ENCODE data around the gene COL8A2. TPM values are rescaled to one million over a fixed set of nuclear protein-coding genes. Genes with fewer than 3 reads are reported as not detected.

COL8A2 gene
- total and polyA plus RNA-seq, 2 donors (not counting 3 experiments of a cell fraction or from before 2014, with no cell fraction given): 1.2 to 1.3 TPM

GRCh38 chr1:36112823-36113222 is 12.2 kb downstream of the COL8A2 start:
- FAIRE-seq: no peak
- dilution Hi-C loops (cut with MboI; ENCODE audit: extremely low pct_ligation_motif_present, low sequenced_read_pairs) (no loop called here), intact Hi-C loops (cut with micrococcal nuclease) (no loop called here)

GRCh38 chr1:36111151-36111550 is 13.9 kb downstream of the COL8A2 start:
- no peak overlapping the region for H3K27ac ChIP-seq (ENCODE audit: insufficient read depth, low read depth, low read length)
- dilution Hi-C loops (cut with MboI; ENCODE audit: extremely low pct_ligation_motif_present, low sequenced_read_pairs) (no loop called here), intact Hi-C loops (cut with micrococcal nuclease) (no loop called here)
- no peaks in the 10 kb centered on the region for H3K36me3 ChIP-seq (ENCODE audit: control insufficient read depth in 2 of 2, extremely low read depth in 1 of 2, insufficient read depth in 2 of 2, low read length in 2 of 2)
- no peaks in the 10 kb centered on the region for H4K20me1 ChIP-seq (replicated peaks; ENCODE audit: control insufficient read depth, extremely low read depth, insufficient read depth, low read length)
- TF ChIP-seq MAX (IDR thresholded peaks at IDR 0.05; ENCODE audit: insufficient read depth, insufficient read length): no peak
- no peak for TF ChIP-seq MYC (IDR thresholded peaks at IDR 0.05; ENCODE audit: low read depth, low read length)
- TF ChIP-seq EZH2 (IDR thresholded peaks at IDR 0.05; ENCODE audit: borderline replicate concordance, low read depth, low read length, severe bottlenecking): no peak
- no peak for TF ChIP-seq FOS (IDR thresholded peaks at IDR 0.05; ENCODE audit: borderline replicate concordance, insufficient read depth, low read length)
- TF ChIP-seq POLR2A (IDR thresholded peaks at IDR 0.05; ENCODE audit: low read depth, low read length): no peak
- TF ChIP-seq JUN (IDR thresholded peaks at IDR 0.05; ENCODE audit: borderline replicate concordance, insufficient read depth, insufficient read length, low read depth): no peak
- no peak for TF ChIP-seq POLR2AphosphoS5 (IDR thresholded peaks at IDR 0.05; ENCODE audit: insufficient read depth, low read depth, low read length)
- no peaks in the 10 kb centered on the region for H3K27me3 ChIP-seq (ENCODE audit: control insufficient read depth in 2 of 2, insufficient read depth in 2 of 2, low read length in 2 of 2)
- no peak for FAIRE-seq
- no peak overlapping the region for H3K4me3 ChIP-seq (replicated peaks in 1 of 3; ENCODE audit: insufficient read depth in 1 of 3, low read depth in 1 of 3, low read length in 3 of 3)
- H3K9me1 ChIP-seq (replicated peaks; ENCODE audit: control insufficient read depth, extremely low read depth, insufficient read depth, low read length): no peaks in the 10 kb centered on the region
- no peaks in the 10 kb centered on the region for H3K4me1 ChIP-seq (ENCODE audit: control insufficient read depth, extremely low read depth, insufficient read depth, low read length)
- H3K9ac ChIP-seq (replicated peaks; ENCODE audit: extremely low read depth, insufficient read depth, low read length): no peak overlapping the region
- H3K4me2 ChIP-seq (ENCODE audit: insufficient read depth, low read length): no peak overlapping the region
- H3K9me3 ChIP-seq (replicated peaks; ENCODE audit: control insufficient read depth, insufficient read depth, low read length): no peaks in the 10 kb centered on the region
- H2AFZ ChIP-seq (ENCODE audit: low read depth, low read length): no peak overlapping the region
- ChIA-PET CTCF (interaction anchor here (1.1 kb wide), 2 partner anchors 23 to 175 kb away, joined by 5 to 6 read pairs; no protein-coding TSS in a partner anchor), POLR2A (no interaction called here)
- no peak for DNase-seq (ENCODE audit: low read depth, low spot score)
- BruUV-seq (replicated peaks): no TSS peak
- H3K79me2 ChIP-seq (ENCODE audit: control insufficient read depth, insufficient read depth, low read length): no peaks in the 10 kb centered on the region

More at GRCh38 chr1:36112823-36113222, 12.2 kb downstream of the COL8A2 start:
- H3K4me3 ChIP-seq (replicated peaks in 1 of 3; ENCODE audit: insufficient read depth in 1 of 3, low read depth in 1 of 3, low read length in 3 of 3): no peak overlapping the region
- TF ChIP-seq POLR2A (IDR thresholded peaks at IDR 0.05; ENCODE audit: low read depth, low read length) (no peak), CTCF (IDR thresholded peaks at IDR 0.05; ENCODE audit: extremely low read depth in 1 of 2, insufficient read depth in 1 of 2, low read depth in 1 of 2, low read length in 2 of 2) (no peak), FOS (IDR thresholded peaks at IDR 0.05; ENCODE audit: borderline replicate concordance, insufficient read depth, low read length) (no peak)
- no peaks in the 10 kb centered on the region for H3K79me2 ChIP-seq (ENCODE audit: control insufficient read depth, insufficient read depth, low read length)
- H3K9me1 ChIP-seq (replicated peaks; ENCODE audit: control insufficient read depth, extremely low read depth, insufficient read depth, low read length): no peaks in the 10 kb centered on the region
- H2AFZ ChIP-seq (ENCODE audit: low read depth, low read length): no peak overlapping the region
- H4K20me1 ChIP-seq (replicated peaks; ENCODE audit: control insufficient read depth, extremely low read depth, insufficient read depth, low read length): no peaks in the 10 kb centered on the region
- CTCF ChIA-PET: interaction anchor here (1.0 to 1.5 kb wide), 3 partner anchors 21 to 75 kb away, joined by 3 to 6 read pairs (median 4); no protein-coding TSS in a partner anchor
- POLR2A ChIA-PET: no interaction called here
- no peaks in the 10 kb centered on the region for H3K4me1 ChIP-seq (ENCODE audit: control insufficient read depth, extremely low read depth, insufficient read depth, low read length)
- H3K27ac ChIP-seq (ENCODE audit: insufficient read depth, low read depth, low read length): no peak overlapping the region
- BruUV-seq (replicated peaks): no TSS peak
- DNase-seq (ENCODE audit: low read depth, low spot score): no peak
- H3K4me2 ChIP-seq (ENCODE audit: insufficient read depth, low read length): no peak overlapping the region
- H3K27me3 ChIP-seq (ENCODE audit: control insufficient read depth in 2 of 2, insufficient read depth in 2 of 2, low read length in 2 of 2): no peaks in the 10 kb centered on the region
- no peaks in the 10 kb centered on the region for H3K9me3 ChIP-seq (replicated peaks; ENCODE audit: control insufficient read depth, insufficient read depth, low read length)
- no peak overlapping the region for H3K9ac ChIP-seq (replicated peaks; ENCODE audit: extremely low read depth, insufficient read depth, low read length)
- no peaks in the 10 kb centered on the region for H3K36me3 ChIP-seq (ENCODE audit: control insufficient read depth in 2 of 2, extremely low read depth in 1 of 2, insufficient read depth in 2 of 2, low read length in 2 of 2)

Data from endothelial cell of umbilical vein (primary cell).